ENCODE measurements around the gene CLK2.
"Not testable (repeated sequence)": the region's sequence is repeated elsewhere in the genome, so short reads cannot be mapped to it uniquely, and the experiment has no call there.

The CLK2 gene

DNA sequence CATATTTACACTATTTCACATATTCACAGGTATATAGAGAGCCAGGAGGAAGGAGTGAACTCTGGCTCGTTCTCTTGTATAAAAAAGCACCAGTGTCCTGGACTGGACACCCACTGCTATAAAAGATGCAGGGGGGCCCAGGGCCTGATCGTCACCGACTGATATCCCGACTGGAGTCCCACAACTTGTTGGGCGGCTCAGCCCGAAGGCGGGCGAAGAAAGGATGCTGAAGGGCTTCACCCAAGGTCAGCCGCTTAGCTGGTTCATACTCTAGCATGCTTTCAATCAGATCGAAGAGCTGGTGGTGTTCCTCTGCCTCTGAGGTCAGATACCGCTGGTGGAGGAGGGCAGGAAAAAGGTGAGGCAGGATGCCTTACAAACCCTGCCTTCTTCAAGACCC lies 10.2 kb downstream of the CLK2 start:
- DNase-seq, result no peak

DNA sequence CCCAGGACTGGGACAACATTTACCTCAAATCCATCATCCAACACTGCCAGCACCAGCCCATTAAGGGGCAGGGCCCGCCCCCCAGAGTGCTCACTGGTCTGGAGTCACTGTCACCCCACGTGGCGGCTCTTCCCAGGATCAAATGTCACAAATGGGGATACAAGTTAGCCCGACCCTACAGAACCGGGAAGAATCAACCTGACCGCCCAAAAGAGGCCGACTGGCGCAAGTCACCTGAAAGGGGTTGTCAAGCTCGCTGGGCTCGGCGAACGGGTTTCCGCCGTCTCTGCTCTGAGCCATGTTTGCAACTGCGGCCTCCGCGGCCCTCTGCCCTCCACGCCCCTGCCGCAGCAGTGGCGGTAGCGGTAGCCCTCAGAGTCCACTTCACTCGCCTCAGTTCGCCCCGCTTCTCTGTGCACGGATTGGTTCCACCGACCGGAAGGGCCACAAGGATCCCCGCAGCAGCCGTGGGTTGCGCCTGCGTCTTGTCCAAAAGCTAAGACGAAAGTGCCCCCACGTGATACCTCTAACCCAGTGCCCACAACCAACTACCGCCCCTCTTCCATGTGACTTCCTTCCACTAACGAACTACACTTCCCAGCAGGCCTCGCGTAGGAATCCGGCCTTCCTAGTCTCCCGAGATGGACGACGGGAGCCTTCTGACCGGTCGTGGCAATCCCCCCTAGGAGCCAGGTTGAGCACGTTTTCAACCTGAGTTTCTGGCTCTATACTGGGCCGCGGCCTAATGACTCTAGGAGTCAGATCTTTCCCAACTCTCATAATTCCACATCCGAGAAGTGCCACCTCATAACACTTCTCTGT lies 11.2 kb downstream of the CLK2 start, which contains the start of gene SCAMP3:
Gene SCAMP3 (minus strand): TSS at position 509 of the 822 bp plus-strand sequence. CDS start 209 bp downstream, at position 300.
- DNase-seq, result peak; percentile 92

DNA sequence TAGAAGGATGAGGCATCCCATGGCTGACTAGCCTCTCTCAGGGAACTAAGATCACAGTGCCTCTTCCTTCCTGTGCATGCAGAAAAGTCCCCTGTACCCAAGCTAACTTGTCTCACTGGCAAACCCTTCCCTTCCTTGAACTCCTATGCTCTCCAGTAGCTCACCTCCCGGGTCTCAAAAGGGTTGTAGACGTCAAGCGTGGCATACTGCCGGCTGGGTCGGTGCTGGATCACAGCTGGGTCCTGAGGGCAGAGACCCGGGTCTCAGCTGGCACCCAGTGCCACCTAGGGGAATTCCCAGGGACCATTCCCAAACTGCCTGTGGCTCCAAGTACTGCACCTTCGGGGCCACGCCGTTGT lies 11.8 kb downstream of the CLK2 start:
- DNase-seq, result peak in 1 of 2 donors; percentile 28

DNA sequence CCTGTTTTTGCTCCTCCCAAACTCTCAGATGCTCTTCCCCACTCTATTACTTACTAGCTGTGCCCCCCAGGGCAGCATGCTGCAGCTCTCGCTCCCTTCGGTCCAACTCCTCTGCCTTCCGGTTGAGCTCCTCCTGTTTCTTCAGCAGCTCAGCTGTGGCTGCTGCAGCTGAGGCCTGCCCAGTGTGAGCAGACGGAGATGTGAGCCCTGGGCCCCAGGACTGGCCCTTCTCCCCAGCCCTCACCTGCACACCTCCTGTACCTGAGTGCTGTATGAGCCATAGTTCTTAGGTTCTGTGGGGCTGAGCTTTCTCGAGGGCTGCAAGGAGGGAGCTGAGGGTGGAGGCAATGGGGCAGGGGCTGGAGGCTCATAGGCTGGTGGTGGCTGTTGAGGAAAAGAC lies 13.0 kb downstream of the CLK2 start:
- no peak for DNase-seq

DNA sequence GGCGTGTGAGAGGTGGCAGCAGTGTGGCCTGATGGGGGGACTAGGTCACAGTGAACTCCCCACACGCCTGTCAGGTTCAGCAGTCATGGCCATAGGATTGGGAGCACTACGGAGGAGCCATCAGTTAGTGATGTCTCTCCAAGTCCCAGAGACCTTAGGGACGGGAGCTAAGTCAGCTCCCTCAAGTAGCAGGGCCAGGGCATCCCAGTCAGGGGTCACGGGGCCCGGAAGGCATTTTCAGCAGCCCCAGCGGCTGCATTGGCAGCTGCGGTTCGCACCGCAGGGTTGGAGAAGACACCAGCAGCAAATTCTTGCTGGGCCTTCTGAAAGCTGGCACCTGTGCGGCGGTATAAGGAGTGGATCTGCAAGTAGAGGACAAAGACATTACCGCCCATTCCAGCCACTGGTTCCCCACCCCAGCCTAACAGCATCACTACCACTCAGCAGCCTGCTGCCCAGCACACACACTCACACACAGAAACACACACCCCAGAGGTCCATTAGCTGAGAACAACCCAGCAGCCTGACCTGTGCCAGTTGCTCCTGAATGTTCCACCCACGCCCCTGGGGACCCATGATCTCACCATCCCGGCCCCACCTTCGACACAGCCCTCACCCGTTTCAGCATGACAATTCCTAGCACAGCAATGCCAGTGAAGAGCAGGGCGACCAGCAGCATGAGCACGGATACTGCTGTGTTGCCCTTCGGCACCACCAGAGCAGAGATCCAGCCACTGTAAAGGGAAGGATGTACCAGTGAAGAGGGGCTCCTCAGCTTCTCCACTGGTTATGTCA lies 17.0 kb downstream of the CLK2 start:
- DNase-seq, result no peak

DNA sequence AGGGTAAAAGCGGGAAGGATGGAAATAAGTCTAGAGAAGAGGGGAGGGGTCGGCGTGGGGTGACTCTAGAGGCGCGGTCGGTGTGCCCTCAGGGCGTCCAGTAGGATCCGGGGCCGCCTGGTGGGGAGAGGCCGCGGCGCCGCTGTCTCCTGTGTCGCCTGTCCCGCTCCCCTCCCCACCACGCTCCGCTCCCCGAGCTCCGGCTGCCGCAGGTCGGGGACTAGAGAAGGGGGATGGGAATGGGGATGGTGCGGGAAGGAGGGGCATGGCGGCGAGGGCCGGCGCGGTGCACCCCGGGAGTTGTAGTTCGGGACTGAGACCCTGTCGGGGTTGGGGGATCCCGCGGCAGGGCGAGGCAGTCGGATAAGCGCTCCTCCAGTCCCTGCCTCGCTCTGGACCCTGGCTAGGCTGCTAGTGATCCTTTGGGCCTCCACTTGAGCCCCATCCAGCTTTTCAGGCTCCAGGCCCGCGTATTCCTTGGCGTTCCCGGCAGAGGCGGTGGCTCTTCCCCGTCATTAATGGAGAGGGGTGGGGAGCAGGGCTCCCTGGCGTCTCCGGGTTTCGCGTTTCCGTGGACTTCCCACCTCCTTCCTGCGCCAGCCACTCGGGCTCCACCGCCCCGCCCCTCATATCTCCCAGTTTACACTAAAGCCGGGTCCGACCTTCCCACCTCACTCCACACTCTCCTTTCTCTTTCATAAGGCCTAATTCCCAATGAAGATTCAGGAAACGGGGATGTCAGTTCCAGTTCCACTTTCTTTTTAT lies 17.9 kb downstream of the CLK2 start, which contains the start of gene ENTREP3:
Gene ENTREP3 (minus strand): TSS at position 241 of the 765 bp plus-strand sequence. CDS start 606 bp downstream, outside the sequence.
- DNase-seq, result peak; percentile 77 to 82

DNA sequence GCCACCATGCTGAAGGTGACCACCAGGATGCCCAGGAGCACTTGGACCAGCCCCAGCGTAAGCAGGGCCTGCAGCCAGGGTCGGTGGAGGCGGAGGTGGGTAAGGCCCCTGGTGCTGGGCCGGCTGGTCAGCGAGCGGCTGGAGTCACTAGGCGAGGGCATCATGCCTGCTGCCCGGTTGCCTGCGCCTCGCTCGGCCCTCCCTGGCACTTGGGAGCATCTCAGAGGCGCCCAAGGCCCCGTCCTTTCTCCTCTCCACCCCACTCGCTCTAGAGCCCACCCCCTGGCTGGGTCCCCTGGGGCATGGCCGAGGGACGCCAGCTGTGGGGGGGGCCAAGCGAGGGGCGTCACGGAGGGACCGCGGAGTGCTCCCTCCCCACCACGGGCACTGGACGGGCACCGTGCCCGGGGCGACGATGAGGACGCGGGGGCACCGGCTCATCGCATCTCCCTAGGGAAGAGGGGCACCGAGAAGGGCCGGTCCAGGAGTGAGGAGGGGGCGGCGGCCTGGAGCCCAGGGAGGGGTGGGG lies 18.5 kb downstream of the CLK2 start:
- DNase-seq, result no peak

DNA sequence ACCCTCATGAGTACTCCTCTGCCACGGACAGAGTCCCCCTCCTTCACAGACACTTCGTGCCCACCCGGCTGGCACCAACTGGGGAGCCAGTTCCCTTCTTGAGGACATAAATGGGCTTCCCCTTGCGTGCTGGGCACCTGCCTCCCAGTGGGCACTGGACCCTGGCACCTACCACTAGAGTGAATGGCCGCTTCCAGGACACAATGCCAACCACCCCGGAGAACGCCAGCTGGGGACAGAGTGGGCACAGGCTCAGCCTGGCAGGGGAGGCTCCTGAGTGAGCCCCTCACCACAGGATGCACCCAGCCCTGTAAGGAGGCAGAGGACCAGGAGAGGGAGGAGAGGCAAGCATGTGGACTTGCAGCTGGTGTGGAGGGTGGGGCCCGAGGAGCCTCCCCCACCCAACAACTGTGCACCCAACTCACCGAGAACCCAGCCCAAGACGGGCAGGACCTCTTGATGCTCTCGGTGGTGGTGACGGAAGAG lies 19.0 kb downstream of the CLK2 start:
- DNase-seq, result no peak

DNA sequence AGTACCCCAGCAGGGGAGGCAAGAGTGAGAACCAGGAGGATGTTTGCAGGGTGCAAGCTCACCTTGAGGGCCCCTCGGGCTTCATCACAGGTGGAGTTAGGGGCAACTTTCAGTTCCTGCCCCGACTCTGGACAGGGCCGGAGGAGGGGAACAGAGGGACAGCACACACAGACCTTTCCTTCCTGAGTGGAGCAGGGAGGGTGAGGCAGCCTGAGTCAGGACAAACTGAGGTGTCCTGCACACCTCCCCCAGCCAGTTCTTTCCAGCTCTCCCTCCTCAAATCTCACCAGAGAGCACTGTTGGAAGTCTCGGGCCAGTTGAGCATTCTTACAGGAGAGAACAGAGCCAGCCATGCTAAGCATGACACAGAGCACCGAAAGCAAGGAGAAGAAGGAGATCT lies 19.5 kb downstream of the CLK2 start:
- DNase-seq, result no peak

DNA sequence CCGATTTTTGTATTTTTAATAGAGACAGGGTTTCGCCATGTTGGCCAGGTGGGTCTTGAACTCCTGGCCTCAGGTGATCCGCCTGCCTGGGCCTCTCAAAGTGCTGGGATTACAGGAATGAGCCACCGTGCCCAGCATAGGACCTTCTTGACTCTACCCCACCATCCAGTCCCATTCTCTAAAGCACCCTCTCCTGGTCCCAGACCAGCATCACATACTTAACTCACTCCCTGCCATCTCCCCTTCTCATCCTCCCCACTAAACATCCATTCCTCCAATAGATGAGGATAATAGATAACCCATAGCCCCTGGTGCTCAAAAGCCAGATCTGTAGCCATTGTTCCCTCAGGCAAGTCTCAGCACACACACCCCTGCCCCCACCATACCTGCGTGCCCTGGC lies 20.1 kb downstream of the CLK2 start:
- DNase-seq, result no peak

DNA sequence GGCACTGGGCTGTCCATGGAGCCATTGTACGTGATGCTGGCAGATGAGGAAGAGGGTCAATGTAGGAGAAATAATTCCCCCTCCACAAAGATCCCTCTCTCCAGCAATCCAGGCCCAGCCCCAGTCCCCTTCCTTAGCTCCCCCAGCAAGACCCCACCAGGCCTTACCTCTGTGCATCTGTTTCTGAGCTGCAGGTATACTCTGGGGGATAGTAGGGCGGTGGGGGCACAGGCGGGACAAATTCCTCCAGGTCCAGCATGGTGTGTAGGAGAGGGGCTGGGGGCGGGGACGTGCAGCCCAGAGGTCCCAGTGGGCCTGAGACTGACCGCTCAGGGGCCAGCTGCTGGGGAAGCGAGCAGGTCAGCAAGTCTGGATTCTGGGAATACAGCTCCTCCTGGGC lies 21.7 kb downstream of the CLK2 start:
- no peak for DNase-seq

DNA sequence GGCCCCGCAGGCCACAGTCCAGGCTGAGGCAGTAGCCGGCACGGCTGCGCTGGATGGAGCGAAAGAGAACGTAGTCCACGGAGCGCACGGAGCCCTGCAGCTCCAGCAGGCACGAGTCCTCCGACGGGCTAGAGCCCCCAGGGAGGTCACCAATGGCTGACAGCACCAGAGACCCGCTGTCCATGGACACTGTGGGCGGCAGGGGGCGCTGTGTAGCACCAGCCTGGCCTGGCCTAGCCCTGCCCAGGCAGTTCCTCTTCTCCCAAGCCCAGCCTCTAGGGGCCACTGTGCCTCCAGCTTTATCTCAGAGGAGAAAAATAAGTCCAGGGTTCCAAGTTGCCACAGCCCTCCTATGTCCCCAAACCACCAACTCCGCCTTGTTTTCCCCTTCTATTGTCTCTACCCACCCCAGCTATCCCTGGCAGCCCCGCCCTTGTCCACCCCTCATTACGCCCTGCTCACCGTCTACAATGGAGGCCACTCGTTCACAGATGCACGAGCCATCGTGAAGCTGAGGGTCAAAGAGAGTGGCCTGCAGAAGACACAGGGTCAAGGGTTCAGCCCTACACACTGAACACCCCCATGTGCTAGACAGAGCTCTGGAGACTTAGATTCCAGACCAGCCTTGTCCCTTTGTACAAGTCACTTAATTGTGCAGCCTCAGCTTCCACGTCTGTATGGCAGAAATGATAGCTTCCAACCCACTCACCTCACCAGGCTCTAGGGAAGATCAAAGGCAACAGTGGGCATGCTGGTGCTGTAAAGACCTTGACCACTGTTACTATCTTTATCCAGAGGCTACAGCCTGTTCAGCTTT lies 22.5 kb downstream of the CLK2 start:
- peak; percentile 94 to 95 for DNase-seq

DNA sequence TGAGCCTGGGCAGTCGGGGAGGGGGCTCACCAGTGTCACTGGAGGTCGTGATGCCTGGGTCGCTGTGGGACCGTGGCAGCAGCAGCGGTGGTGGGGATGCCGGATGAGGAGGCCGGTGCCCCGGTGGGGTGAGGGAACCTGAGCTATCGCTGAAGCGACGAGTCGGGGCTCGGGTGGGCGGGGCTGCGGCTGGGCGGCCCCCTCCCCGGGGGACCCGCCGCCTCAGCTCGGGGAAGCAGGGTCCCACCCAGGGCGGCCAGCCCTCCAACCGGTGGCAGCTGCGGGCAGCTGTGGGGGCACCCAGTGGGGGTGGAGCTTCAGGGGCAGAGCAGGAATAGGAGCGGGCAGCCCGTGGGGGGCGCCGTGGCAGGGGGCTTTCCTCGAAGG lies 23.1 kb downstream of the CLK2 start:
- DNase-seq, result no peak

DNA sequence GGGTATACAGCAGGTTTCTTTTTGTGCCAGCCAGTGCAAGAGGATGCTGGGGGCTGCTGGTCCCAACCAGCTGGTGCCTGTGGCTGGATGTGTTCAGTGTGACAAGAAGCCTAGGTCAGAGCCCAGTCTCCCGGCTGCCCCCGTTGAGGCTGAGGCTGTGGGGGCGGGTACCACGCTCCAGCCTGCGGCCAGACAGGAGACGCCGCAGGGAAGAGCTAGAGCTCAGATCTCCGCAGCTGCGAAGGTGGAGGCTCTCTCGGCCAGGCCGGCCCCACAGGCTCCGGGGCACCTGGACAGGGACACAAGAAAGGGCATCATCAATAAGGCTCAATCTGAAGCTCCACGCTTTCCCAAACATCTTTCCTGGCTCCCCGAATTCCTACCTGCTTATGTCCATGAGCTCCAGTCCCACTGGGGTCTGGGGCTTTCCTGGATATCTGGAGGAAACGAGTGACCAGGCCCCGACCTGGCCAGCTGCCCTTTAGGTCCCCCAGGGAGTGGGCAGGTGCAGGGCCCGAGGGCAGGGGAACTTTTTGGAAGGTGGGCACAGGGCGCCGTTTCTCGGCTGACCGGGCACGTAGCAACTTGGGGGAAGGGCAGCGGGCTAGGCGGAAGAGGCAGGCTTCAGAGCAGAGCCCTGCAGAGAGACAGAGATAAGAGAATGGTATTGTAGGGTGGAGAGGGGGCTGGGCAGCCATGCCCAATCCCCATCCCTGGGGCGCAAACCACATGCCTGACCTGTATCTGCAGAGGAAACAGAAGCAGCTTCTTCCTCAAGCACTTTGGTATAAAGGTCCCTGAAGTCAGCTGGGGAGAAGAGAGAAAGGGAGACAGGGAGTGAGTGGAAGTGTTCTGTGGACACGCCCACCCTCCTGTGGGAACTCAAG lies 25.4 kb downstream of the CLK2 start:
- no peak for DNase-seq

DNA sequence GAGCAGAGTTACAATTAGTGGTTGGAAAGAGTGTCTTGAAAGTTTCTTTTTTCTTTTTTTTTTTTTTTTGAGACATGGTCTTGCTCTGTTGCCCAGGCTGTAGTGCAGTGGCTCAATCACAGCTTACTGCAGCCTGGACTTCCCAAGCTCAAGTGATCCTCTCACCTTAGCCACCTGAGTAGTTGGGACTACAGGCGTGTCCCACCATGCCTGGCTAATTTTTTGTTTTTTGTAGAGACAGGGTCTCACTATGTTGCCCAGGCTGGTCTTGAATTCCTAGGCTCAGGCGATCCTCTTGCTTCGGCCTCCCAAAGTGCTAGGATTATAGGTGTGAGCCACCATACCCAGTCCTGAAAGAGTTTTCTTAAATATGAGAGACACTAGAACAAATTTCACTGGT lies 26.5 kb downstream of the CLK2 start:
- DNase-seq, result not testable (repeated sequence)

DNA sequence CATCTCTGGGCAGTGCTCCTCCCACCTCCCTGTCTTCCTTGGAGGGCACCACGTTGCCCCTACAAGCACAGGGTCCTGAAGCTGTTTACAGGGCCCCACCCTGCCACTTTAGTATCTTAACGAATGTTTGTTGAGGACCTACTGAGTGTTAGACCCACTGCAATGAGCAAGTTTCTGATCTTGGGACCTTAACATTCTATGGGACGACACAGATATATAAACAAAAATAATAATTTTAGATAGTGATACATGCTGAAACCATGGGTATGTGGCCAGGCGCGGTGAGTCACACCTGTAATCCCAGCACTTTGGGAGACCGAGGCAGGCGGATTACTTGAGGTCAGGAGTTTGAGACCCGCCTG lies 28.2 kb downstream of the CLK2 start:
- no peak for DNase-seq

DNA sequence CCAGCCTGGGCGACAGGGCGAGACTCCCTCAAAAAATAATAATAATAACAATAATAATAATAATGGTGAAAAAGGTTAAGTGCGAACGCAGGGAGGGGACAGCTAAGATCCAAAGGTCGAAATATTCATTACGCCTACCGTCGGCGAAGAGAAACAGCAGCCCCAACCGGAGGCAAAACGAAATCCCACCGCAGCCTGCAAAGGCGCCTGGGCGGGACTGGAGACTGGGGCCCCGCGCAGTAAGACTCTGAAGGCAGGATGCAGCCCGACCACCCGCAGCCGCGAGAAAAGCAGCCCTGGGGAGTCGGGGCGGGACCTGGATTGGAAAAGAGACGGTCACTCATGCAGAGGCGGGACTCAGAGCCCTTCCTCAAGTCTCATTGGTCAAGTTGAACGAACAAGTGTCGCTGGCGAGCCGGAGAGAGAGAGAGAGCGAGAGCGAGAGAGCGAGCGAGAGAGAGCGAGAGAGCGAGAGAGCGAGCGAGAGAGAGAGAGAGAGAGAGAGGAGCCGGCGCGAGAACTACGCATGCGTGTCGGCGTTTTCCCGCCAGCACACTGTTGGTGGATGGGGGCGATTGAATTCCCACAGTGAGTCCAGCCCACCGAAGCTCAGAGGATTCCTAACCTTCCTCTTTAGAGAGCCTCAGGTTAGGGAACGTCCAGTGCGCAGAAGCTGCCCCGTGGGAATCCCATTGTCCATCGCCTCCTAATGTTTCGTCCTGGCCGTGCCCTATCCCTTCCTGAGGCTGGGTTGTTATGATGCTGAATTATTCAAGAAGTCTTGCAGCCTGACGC lies 28.7 kb downstream of the CLK2 start:
- peak; percentile 97 to 98 for DNase-seq

DNA sequence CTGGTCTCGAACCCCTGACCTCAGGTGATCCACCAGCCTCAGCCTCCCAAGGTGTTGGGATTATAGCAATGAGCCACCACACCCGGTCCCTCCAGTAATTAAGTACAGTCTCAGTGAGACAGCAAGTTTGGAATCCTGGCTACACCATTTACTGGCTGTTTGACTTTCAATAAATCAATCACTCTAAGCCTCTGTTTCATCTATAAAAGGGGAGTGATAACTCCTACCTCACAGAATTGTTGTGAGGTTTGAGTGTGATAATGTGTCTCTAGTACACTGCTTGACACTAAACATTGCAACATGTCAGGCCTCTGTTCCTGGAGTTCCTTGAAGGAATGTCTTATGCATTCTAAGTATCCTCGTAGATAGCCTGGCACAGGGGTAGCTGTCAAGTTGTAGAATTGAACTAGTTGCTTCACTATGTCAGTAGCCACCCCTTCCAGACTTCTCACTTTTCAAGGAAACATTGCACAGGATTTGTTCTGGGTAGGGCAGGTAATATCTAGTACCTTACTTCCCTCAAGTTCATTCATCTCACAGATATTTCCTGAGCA lies 30.4 kb downstream of the CLK2 start:
- DNase-seq, result no peak

DNA sequence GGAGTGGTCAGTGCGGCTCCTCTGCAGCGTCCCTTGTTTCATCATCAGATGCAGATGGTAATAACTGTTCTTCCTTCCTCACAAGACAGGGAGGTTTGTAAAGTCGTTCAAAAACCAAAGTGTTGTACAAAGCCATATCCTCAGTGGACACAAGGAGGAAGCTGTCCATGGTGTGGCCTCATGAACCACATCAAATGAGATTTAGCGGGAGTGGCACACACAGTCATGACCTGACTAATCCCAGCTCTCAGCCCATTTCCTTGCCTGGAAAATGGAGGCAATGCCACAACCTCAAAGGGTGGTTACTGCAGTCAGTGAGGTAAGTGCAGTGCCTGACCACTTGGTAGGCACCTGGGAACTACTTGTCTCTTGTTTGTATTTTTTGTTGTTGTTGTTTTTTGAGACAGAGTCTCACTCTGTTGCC lies 31.5 kb downstream of the CLK2 start:
- DNase-seq, result peak; percentile 26 to 43
